Upper lobe of left lung (tissue), 4 donors: Measurements from ENCODE around the gene TEX54.

Experiments used
- POLR2A ChIP-seq, 4 donors: fragments of 450-650 bp; IDR thresholded peaks; one replicate each; pipeline ENCODE4 v1.5.1; 2016 to 2017; ENCODE audit warnings: antibody characterized with exemption in 4 of 4, mild to moderate bottlenecking in 2 of 4
- POLR2AphosphoS5 ChIP-seq, 2 donors: sonication (generic); formaldehyde crosslinking; IDR thresholded peaks; one replicate each; pipeline ENCODE4 v1.5.1; 2017; ENCODE audit warnings: antibody characterized with exemption in 2 of 2
- TF ChIP-seq, protein P1 (sequence below), 6 experiments: fragments of 450-650 bp in 4 of 6; fragments of 200-600 bp in 2 of 6; sonication (generic) in 2 of 6; IDR thresholded peaks; one replicate each; pipeline ENCODE4 v1.5.1; 2016 to 2019; ENCODE audit warnings: antibody characterized with exemption in 6 of 6

DNA sequence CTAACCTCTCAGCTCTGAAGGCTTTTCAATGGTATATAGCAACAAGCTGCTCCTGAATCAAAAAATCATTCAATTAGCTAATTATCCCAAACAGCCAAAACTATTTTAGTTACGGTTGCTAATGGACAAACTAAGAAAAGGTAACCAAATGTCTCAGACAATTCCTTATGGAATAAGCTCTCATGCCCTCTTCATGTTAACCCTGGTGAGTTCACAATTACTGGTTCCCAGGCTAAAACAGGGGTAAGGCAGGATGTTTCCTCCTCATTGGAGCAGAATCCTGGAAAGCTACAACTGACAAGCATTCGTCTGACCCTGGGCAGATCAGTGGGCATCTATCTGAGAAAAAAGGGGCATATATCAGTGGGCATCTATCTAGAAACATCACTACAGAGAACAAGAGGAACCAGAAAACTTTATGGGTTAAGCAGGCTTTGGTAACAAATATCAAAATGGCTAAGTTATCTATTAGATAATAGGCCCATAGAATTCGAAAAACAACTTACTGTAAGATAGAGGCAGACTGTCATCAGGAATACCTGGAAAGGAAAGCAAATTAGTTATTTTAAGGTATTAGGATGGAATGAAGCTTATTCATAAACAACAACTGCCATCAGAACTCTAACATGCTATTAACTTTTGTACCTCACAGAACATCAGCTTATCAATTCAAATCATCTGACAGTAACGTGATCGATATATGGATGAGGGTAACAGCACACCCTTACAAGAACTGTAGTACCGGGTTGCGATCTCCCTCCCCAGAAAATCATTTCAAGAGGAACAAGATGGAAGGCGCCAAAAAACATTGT, 21.6 kb upstream of the TEX54 start:
- TF ChIP-seq, protein P1, sequence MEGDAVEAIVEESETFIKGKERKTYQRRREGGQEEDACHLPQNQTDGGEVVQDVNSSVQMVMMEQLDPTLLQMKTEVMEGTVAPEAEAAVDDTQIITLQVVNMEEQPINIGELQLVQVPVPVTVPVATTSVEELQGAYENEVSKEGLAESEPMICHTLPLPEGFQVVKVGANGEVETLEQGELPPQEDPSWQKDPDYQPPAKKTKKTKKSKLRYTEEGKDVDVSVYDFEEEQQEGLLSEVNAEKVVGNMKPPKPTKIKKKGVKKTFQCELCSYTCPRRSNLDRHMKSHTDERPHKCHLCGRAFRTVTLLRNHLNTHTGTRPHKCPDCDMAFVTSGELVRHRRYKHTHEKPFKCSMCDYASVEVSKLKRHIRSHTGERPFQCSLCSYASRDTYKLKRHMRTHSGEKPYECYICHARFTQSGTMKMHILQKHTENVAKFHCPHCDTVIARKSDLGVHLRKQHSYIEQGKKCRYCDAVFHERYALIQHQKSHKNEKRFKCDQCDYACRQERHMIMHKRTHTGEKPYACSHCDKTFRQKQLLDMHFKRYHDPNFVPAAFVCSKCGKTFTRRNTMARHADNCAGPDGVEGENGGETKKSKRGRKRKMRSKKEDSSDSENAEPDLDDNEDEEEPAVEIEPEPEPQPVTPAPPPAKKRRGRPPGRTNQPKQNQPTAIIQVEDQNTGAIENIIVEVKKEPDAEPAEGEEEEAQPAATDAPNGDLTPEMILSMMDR (IDR thresholded peaks at IDR 0.05): no peak
- TF ChIP-seq POLR2A (IDR thresholded peaks at IDR 0.05) (no peak), POLR2AphosphoS5 (IDR thresholded peaks at IDR 0.05) (no peak)
